Cardiac muscle cell (in vitro differentiated cells and primary cell): ENCODE data around the gene CARHSP1. TPM values are rescaled to one million over a fixed set of nuclear protein-coding genes. Genes with fewer than 3 reads are reported as not detected.

Experiments
- DNase-seq, 2 donors: peaks; one replicate each; pipeline versions ENCODE4 v3.0.0 to v3.0.0-alpha.2; 2010 to 2017; ENCODE audit warnings: low read depth in 1 of 2, low spot score in 1 of 2
- H3K27ac ChIP-seq: fragments of 200-600 bp; sonication (generic); 2 replicates; pipeline ENCODE4 v1.5.1; 2016
- H3K27me3 ChIP-seq: fragments of 200-600 bp; sonication (generic); 2 replicates; pipeline ENCODE4 v1.6.0; 2016; ENCODE audit warnings: control low read depth
- H3K36me3 ChIP-seq: fragments of 200-600 bp; sonication (generic); 2 replicates; pipeline ENCODE4 v1.5.1; 2016; ENCODE audit warnings: control low read depth
- H3K4me1 ChIP-seq: fragments of 200-600 bp; sonication (generic); 2 replicates; pipeline ENCODE4 v1.8.1; 2017; ENCODE audit warnings: low read depth, mild to moderate bottlenecking, mixed run types
- H3K4me3 ChIP-seq: fragments of 200-600 bp; sonication (generic); 2 replicates; pipeline ENCODE4 v1.5.1; 2016; ENCODE audit warnings: mild to moderate bottlenecking
- H3K9me3 ChIP-seq: fragments of 200-600 bp; sonication (generic); 2 replicates; pipeline ENCODE4 v1.5.1; 2017; ENCODE audit warnings: low read depth, mild to moderate bottlenecking, control low read depth
- polyA plus RNA-seq: library from polyadenylated mRNA; unstranded; fragments of >200 nt; fragmentation: Nextera tagmentation; extraction: Ambion mirVana; gene quantifications from 2 replicates; pipeline ENCODE4 v1.2.1, GENCODE V29; 2016
- total RNA-seq: library from RNA; depleted of rRNA; stranded (reverse); fragments of >200 nt; gene quantifications from 2 replicates; pipeline ENCODE4 v1.2.3, GENCODE V29; 2016
- TF ChIP-seq, protein P1 (sequence below): IDR thresholded peaks from 2 replicates; pipeline ENCODE4 v1.5.1; 2012; ENCODE audit warnings: low read depth, mild to moderate bottlenecking, low read length

The CARHSP1 gene
- total and polyA plus RNA-seq, 2 experiments from 2014 or later: 125 to 165 TPM

DNA sequence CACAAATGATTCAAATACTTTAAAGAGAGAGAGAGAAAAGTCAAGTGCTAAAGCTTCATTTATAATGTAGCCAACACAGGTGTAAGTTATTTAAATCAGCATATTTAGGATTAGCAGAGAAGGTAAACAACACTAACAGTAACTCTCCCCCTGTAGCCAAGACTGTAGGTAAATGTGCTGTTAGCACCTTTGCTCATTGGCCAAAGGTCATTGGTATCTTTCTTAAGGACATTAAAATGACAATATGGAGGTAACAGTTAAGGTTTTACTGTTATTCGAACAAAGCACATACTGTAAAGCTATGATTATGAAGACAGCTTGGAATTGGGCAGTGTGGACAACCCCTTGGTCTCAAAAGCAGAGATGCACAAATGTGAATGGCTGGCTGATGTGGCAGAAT is 42.0 kb upstream of the CARHSP1 start:
- no peak overlapping the region for H3K27ac ChIP-seq
- no peak overlapping the region for H3K4me3 ChIP-seq
- DNase-seq: no peak
- no peaks in the 10 kb centered on the region for H3K27me3 ChIP-seq
- peaks cover 65% of the 10 kb centered on the region for H3K36me3 ChIP-seq
- TF ChIP-seq, protein P1, sequence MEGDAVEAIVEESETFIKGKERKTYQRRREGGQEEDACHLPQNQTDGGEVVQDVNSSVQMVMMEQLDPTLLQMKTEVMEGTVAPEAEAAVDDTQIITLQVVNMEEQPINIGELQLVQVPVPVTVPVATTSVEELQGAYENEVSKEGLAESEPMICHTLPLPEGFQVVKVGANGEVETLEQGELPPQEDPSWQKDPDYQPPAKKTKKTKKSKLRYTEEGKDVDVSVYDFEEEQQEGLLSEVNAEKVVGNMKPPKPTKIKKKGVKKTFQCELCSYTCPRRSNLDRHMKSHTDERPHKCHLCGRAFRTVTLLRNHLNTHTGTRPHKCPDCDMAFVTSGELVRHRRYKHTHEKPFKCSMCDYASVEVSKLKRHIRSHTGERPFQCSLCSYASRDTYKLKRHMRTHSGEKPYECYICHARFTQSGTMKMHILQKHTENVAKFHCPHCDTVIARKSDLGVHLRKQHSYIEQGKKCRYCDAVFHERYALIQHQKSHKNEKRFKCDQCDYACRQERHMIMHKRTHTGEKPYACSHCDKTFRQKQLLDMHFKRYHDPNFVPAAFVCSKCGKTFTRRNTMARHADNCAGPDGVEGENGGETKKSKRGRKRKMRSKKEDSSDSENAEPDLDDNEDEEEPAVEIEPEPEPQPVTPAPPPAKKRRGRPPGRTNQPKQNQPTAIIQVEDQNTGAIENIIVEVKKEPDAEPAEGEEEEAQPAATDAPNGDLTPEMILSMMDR: no peak
- H3K4me1 ChIP-seq: no peaks in the 10 kb centered on the region
- no peaks in the 10 kb centered on the region for H3K9me3 ChIP-seq

DNA sequence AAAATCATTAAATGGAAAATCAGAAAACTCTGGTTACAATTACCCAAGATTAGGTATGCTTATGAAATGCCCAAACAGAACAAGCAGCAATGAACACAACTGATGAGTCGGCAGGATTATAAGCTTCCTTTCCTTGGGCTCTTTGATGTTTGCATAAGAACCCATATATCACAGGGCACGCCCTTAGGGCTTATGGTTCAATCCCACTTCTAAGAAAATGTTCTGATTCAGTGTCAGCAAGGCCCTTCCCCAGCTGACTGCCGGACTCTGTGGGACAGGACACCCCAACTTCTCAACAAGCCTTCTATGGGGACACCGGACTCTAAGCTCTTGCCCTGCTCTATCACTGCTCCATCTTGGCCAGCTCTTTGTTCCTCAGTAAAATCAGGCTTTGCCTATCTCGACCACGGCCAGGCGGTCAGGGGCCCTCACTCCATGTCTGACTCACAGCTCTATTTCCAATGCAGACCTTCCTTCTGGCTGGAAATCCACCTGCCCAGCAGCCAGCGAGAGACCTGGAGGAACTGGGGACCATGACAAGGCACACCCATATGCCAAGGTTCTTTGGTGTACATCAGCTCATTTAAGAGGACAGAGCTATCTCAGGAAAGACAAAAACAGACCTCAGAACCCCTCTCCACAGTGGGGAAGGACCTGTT is 40.1 kb upstream of the CARHSP1 start:
- Histone ChIP-seq H3K27ac (no peak overlapping the region), H3K36me3 (peaks cover 49% of the 10 kb centered on the region), H3K9me3 (no peaks in the 10 kb centered on the region), H3K27me3 (no peaks in the 10 kb centered on the region), H3K4me3 (no peak overlapping the region), H3K4me1 (no peaks in the 10 kb centered on the region)
- TF ChIP-seq, protein P1: no peak
- no peak for DNase-seq

DNA sequence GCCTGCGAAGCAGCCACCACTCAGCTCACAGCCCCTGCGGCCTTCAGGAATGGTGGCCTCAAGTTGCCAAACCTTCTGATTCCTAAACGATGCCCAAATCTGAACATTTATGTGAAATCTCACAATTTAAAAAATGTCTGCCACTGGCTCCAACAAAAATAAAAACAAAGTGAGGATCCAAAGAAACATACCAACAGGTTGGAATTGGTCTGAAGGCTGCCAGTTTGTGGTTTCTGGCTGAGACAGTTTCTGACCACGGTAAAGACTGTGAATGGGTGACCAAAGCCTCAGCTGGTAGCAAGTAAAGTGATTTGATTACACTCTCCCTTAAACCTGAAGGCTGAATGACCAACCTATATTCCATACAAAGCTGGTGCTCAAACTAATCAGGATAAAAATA is 38.3 kb upstream of the CARHSP1 start:
- H3K4me1 ChIP-seq: no peaks in the 10 kb centered on the region
- DNase-seq: no peak
- TF ChIP-seq, protein P1: no peak
- H3K27me3 ChIP-seq: no peaks in the 10 kb centered on the region
- no peak overlapping the region for H3K27ac ChIP-seq
- no peaks in the 10 kb centered on the region for H3K9me3 ChIP-seq
- H3K36me3 ChIP-seq: peaks cover 54% of the 10 kb centered on the region
- H3K4me3 ChIP-seq: no peak overlapping the region

DNA sequence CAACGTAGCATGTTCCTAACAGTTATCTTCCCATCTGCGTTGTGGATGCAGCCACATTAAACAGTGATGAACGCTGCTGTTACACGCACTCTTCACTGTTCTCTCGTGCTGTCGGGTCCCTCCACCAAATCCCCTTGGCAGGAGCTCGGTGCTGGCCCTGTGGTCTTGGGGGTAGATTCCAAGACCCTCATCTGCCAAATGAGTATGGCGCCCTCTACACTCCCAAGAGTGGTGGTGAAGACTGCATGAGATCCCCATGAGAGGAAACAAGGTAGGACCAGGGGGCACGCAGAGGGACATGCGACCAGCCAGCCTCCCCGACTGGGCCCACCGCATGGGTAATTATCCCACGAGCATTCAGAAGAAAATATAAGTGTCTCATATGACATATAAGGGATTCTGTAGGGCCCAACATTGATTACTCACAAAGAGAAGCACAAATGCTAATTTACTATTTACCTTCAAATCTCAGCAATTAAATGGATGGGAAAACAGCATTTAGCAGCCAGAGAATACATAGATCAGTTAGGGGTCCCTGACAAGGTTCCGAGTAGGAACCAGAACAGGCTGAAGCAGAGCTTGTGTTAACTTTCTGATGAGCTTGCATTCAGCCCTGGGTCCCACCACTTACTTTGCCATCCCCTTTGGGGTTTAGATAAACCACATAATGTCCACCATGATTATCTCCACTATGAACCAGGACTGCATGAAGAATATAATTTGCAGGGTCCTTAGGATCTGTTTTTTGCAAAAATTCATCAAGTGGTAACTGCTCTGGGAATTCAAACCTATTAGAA is 37.2 kb upstream of the CARHSP1 start:
- no peak for DNase-seq
- Histone ChIP-seq H3K27ac (no peak overlapping the region), H3K9me3 (no peaks in the 10 kb centered on the region), H3K36me3 (peaks cover 59% of the 10 kb centered on the region), H3K4me1 (no peaks in the 10 kb centered on the region), H3K27me3 (no peaks in the 10 kb centered on the region), H3K4me3 (no peak overlapping the region)
- TF ChIP-seq, protein P1: peak; percentile 31

DNA sequence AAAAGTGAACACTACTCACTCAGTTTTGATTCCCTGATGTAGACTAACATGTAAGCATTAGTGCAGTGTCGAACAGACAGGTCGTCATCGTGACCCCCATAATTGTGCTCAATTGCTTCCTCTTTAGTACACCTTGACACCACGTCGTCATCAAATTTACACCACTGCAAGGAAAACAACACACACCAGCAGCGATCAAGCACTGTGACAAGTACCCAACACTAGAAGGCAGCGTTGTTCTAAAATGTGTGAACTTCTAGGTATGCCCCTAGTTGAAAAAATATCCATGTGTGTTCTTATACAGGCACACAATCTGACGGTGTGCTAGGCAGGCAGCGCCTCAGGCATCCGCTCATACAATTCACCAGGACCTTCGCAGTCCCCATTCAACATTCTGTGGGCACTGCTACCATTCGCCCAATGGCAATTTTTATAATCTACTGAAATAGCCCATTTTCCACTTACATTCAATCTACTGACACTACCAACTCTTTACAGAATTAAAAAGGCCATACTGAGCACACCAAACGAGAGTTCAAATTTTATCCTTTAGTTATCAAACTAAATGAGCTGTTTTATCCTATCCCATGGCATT is 36.5 kb upstream of the CARHSP1 start:
- Histone ChIP-seq H3K27ac (no peak overlapping the region), H3K4me3 (no peak overlapping the region), H3K27me3 (no peaks in the 10 kb centered on the region), H3K36me3 (peaks cover 59% of the 10 kb centered on the region), H3K9me3 (no peaks in the 10 kb centered on the region), H3K4me1 (no peaks in the 10 kb centered on the region)
- TF ChIP-seq, protein P1: peak; percentile 57
- DNase-seq: peak; percentile 37 to 59
